ENCODE measurements around the gene SIRT1.
"Not testable (repeated sequence)": the region's sequence is repeated elsewhere in the genome, so short reads cannot be mapped to it uniquely, and the experiment has no call there.

The SIRT1 gene

DNA sequence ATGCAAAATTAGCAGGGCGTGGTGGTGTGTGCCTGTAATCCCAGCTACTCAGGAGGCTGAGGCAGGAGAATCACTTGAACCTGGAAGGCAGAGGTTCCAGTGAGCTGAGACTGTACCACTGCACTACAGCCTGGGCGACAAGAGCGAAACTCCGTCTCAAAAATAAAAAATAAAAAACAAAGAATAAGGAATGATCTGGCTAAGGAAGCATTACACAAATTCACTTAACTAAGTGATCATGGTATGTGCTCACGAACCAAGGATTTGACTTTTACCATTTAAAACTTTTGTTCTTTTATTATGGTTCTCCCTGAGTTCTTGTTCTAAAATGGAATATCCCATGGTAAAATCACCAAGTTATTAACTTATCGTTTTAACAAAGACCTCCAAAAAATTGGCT lies 71.2 kb downstream of the SIRT1 start:
- no peak for DNase-seq (ENCODE audit: low spot score in 2 of 2)
- in situ Hi-C loops (cut with MboI; ENCODE audit: low sequenced_read_pairs): no loop called here
- no peaks in the 10 kb centered on the region; the same call in 1 of the 2 replicates for H3K36me3 ChIP-seq (replicated peaks)
- no peaks in the 10 kb centered on the region; the same call in 1 of the 2 replicates for H3K4me1 ChIP-seq
- no peaks in the 10 kb centered on the region for H3K27me3 ChIP-seq (ENCODE audit: low read depth)
- H3K4me3 ChIP-seq: no peak overlapping the region
- no peaks in the 10 kb centered on the region for H3K9me3 ChIP-seq

DNA sequence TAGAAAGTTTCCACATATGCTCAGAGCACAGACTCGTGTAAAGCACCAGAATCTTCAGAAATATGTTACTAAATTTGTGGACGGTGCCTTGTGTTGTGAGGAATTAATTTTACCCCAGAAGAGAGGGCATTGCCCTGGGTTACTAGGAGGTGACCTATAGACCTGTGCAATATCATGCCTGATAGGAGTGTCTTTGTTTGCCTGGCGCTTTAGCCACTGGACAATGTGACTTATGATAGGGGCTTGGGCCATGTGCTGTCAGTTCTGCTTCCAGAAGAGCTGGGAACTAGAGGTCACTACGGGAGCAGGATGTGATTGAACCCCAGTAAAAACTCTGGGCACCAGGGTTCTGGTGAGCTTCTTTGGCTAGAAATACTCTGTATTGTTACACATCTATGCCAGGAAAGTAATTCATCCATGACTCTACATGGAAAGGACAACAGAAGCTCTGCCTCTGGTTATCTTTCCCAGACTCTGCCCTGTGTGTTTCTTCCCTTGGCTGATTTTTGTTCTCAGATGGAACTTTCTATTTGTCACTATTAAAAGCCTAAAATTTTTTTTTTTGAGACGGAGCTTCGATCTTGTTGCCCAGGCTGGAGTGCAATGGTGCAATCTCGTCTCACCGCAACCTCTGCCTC lies 75.5 kb downstream of the SIRT1 start:
- Histone ChIP-seq H3K27me3 (ENCODE audit: low read depth) (no peaks in the 10 kb centered on the region), H3K4me3 (no peak overlapping the region), H3K4me1 (no peaks in the 10 kb centered on the region; the same call in 1 of the 2 replicates), H3K36me3 (replicated peaks) (no peaks in the 10 kb centered on the region), H3K9me3 (no peaks in the 10 kb centered on the region)
- in situ Hi-C loops (cut with MboI; ENCODE audit: low sequenced_read_pairs): no loop called here
- no peak for DNase-seq (ENCODE audit: low spot score in 2 of 2)

DNA sequence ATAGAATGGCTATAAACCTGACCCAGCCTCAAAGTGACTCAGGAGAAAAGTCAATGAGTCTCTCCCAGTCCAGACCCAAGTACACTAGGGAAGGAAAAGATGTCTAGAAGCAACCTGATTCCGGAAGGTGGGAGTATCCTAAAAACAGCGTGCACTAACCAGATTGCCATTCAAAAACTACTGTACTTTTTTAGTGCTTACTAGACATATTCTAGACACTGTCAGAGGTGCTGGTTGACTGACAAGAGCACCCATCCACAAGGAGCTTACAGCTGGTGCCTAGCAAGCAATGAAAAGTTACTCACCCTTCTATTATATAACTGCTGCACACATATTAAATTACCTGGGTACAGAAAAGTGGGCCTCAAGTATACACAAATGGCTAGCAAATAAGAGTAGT lies 81.0 kb downstream of the SIRT1 start:
- no peaks in the 10 kb centered on the region for H3K27me3 ChIP-seq (ENCODE audit: low read depth)
- peaks cover 12% of the 10 kb centered on the region for H3K4me1 ChIP-seq
- H3K36me3 ChIP-seq (replicated peaks): no peaks in the 10 kb centered on the region
- DNase-seq (ENCODE audit: low spot score in 2 of 2): peak; percentile 27 to 65
- no peak overlapping the region for H3K4me3 ChIP-seq
- no peaks in the 10 kb centered on the region for H3K9me3 ChIP-seq
- in situ Hi-C loops (cut with MboI; ENCODE audit: low sequenced_read_pairs): no loop called here

DNA sequence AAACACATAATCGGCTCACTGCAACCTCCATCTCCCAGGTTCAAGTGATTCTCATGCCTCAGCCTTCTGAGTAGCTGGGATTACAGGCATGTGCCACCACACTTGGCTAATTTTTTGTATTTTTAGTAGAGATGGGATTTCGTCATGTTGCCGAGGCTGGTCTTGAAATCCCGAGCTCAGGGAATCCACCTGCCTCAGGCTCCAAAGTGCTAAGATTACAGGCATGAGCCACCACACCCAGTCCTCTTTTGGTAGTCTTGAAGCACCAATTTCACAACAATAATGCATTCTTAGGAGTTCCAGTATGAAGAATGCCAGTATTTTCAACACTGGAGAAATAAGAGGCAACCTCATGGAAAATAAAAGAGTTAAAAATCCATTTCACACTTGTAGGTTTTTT lies 81.6 kb downstream of the SIRT1 start:
- in situ Hi-C loops (cut with MboI; ENCODE audit: low sequenced_read_pairs); H3K27me3 ChIP-seq (ENCODE audit: low read depth); H3K36me3 ChIP-seq (replicated peaks); H3K9me3 ChIP-seq; H3K4me3 ChIP-seq: not testable (repeated sequence)
- H3K4me1 ChIP-seq: peaks cover 12% of the 10 kb centered on the region
- DNase-seq (ENCODE audit: low spot score in 2 of 2): peak in 1 of 2 experiments; percentile 28

All from HAP-1 (cell line).